ENCODE measurements around the gene NDRG3.

DNA sequence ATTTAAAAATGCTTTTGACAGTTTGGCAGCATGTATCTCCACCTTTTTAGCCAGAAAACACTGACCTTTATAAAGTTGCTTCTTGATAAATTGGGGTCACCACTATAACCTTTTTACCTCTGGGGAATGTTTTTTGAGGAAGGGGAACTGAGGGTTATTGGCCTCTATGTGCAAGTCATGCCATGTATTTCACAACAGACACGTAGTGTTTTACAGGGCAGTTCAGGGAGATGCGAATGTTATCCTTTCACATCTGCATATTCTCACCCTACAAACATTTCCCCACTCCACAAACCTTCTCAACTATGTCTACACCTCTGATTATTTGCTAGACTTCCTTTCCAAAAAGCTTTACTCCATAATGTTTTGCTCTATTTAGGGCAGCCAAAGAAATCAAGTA lies 82.9 kb downstream of the NDRG3 start:
- TF ChIP-seq, protein P1, sequence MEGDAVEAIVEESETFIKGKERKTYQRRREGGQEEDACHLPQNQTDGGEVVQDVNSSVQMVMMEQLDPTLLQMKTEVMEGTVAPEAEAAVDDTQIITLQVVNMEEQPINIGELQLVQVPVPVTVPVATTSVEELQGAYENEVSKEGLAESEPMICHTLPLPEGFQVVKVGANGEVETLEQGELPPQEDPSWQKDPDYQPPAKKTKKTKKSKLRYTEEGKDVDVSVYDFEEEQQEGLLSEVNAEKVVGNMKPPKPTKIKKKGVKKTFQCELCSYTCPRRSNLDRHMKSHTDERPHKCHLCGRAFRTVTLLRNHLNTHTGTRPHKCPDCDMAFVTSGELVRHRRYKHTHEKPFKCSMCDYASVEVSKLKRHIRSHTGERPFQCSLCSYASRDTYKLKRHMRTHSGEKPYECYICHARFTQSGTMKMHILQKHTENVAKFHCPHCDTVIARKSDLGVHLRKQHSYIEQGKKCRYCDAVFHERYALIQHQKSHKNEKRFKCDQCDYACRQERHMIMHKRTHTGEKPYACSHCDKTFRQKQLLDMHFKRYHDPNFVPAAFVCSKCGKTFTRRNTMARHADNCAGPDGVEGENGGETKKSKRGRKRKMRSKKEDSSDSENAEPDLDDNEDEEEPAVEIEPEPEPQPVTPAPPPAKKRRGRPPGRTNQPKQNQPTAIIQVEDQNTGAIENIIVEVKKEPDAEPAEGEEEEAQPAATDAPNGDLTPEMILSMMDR (IDR thresholded peaks at IDR 0.05): no peak
- no peak for TF ChIP-seq POLR2A (IDR thresholded peaks at IDR 0.05)
- TF ChIP-seq EP300 (IDR thresholded peaks at IDR 0.05): no peak
